HG03342 (cell line): ENCODE measurements around the gene NIPSNAP2.
"Not testable (repeated sequence)": the region's sequence is repeated elsewhere in the genome, so short reads cannot be mapped to it uniquely, and the experiment has no call there.

Experiments
- ATAC-seq: cut with Tn5 transposase; IDR thresholded peaks from one replicate; pipeline ENCODE4 v1.9.1; 2021; ENCODE audit warnings: mild to moderate bottlenecking, moderate library complexity; ENCODE audit not compliant: unreplicated experiment

The NIPSNAP2 gene

DNA sequence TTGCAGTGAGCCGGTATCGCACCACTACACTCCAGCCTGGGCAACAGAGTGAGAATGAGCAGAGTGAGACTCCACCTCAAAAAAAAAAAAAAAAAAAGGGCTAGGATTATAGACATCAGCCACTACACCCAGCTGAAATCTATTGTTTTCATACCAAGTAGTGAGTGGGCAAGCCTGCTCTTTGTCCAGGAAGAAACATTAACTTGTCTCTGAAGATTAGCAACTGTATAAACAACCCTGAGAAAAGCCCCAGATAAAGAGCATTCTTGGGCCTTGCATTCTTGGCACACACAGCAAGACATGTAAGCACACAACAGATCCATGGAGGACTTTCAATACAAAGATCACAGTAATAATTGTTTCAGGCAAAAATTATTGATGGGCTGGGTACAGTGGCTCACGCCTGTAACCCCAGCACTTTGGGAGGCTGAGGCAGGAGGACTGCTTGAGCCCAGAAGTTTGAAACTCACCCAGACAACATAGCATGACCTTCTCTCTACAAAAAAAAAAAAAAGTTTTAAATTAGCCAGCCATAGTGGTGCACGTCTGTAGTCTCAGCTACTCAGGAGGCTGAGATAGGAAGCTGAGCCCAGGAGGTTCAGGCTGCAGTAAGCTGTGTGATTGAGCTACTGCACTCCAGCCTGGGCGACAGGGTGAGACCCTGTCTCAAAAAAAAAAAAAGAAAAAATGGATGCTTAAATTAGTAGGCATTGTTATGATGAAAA is 82.5 kb downstream of the NIPSNAP2 start:
- ATAC-seq = no peak

DNA sequence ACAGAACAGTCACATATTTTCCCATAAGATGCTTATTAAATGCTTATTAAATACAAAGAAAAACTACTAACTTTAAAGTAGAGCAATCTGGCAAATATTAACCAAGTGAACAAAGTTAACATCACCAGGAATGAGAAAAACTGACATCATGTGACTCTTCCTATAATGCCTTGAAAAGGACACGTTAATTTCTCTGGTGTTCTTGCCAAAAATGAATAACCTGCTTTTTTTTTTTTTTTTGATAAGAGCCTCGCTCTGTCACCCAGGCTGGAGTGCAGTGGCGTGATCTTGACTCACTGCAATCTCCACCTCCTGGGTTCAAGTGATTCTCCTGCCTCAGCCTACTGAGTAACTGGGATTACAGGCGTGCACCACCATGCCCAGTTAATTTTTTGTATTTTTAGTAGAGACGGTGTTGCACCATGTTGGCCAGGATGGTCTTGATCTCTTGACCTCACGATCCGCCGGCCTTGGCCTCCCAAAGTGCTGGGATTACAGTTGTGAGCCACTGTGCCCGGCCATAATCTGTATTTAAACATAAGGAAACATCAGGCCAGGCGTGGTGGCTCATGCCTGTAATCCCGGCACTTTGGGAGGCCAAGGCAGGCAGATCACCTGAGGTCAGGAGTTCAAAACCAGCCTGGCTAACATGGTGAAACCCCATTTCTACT is 83.2 kb downstream of the NIPSNAP2 start:
- ATAC-seq = not testable (repeated sequence)

DNA sequence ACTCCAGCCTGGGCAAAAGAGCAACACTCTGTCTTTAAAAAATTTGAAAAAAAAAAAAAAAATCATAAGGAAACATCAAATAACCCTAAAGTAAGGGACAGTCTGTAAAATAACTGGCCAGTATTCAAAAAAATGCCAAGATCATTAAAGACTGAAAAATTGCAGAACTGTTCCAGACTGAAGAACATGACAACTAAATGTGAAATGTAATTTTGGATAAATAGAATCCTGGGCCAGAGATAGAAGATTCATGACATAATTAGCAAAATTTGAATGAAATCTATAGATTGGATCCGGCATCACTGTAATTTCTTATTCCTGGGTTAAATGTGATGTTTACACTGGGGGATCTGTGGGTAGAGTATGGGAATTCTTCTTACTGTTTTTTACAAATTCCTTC is 83.9 kb downstream of the NIPSNAP2 start:
- no peak for ATAC-seq

DNA sequence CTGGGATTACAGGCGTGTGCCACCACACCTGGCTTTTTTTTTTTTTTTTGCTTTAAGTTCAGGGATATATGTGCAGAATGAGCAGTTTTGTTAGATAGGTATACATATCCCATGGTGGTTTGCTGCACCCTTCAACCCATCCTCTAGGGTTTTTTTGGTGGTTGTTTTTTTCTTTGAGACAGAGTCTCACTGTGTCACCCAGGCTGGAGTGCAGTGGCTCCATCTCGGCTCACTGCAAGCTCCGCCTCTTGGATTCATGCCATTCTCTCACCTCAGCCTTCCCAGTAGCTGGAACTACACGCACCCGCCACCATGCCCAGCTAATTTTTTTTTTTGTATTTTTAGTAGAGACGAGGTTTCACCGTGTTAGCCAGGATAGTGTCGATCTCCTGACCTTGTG is 84.4 kb downstream of the NIPSNAP2 start:
- ATAC-seq = not testable (repeated sequence)
